Activated T-cell treated with anti-CD3 and anti-CD28 coated beads, Interleukin-2, amount 50 U/mL, for 48 hours (primary cell): ENCODE measurements around the gene IL17C.

Source experiments
- DNase-seq, 2 experiments: peaks; one replicate each; pipeline ENCODE4 v3.0.0-alpha.2; 2020

Gene IL17C

GRCh38 chr16:88686439-88687253 is 48.3 kb downstream of the IL17C start, which contains the start of gene SNAI3:
Gene SNAI3 (minus strand): TSS chr16:88686507. CDS start chr16:88686406, 101 bp downstream.
- DNase-seq, result peak; percentile 94

- DNase-seq, result no peak
Observed at GRCh38 chr16:88687254-88687576, 48.8 kb downstream of the IL17C start.

GRCh38 chr16:88687676-88688012 is 49.3 kb downstream of the IL17C start:
- DNase-seq, result no peak

- DNase-seq, result no peak
Observed at GRCh38 chr16:88688013-88688778, 49.8 kb downstream of the IL17C start.
